KMS-11 (cell line): ENCODE measurements around the gene BRAF.
"Not testable (repeated sequence)": the region's sequence is repeated elsewhere in the genome, so short reads cannot be mapped to it uniquely, and the experiment has no call there.

Experiments used
- H2AFZ ChIP-seq: fragments of 200-600 bp; sonication (generic); 2 replicates; pipeline ENCODE4 v1.6.1; 2016; ENCODE audit warnings: antibody characterized with exemption, mixed run types, low read depth
- H3K27ac ChIP-seq: fragments of 200-600 bp; sonication (generic); 2 replicates; pipeline ENCODE4 v1.6.1; 2016; ENCODE audit warnings: mild to moderate bottlenecking, mixed run types
- H3K27me3 ChIP-seq: fragments of 200-600 bp; sonication (generic); 2 replicates; pipeline ENCODE4 v1.6.1; 2017; ENCODE audit warnings: mild to moderate bottlenecking, low read depth, mixed run types, moderate library complexity; ENCODE audit not compliant: insufficient read depth
- H3K36me3 ChIP-seq: fragments of 200-600 bp; sonication (generic); 2 replicates; pipeline ENCODE4 v1.6.1; 2017; ENCODE audit warnings: mild to moderate bottlenecking, mixed run types; ENCODE audit not compliant: insufficient read depth
- H3K4me1 ChIP-seq: fragments of 200-600 bp; sonication (generic); 2 replicates; pipeline ENCODE4 v1.6.1; 2016; ENCODE audit warnings: mild to moderate bottlenecking, low read depth, mixed run types; ENCODE audit not compliant: poor library complexity, severe bottlenecking
- H3K4me2 ChIP-seq: fragments of 200-600 bp; sonication (generic); 2 replicates; pipeline ENCODE4 v1.7.0; 2016; ENCODE audit warnings: mild to moderate bottlenecking, mixed run types
- H3K4me3 ChIP-seq: fragments of 200-600 bp; sonication (generic); IDR thresholded peaks from 2 replicates; pipeline ENCODE4 v1.6.1; 2017; ENCODE audit warnings: low read depth, low read length, mixed read lengths; ENCODE audit not compliant: insufficient read depth
- H3K79me2 ChIP-seq: fragments of 200-600 bp; sonication (generic); 2 replicates; pipeline ENCODE4 v1.6.1; 2016; ENCODE audit warnings: low read depth, mixed run types; ENCODE audit not compliant: insufficient read depth
- H3K9ac ChIP-seq: fragments of 200-600 bp; sonication (generic); 2 replicates; pipeline ENCODE4 v1.6.1; 2016; ENCODE audit warnings: mild to moderate bottlenecking, mixed run types
- H4K20me1 ChIP-seq: fragments of 200-600 bp; sonication (generic); 2 replicates; pipeline ENCODE4 v1.6.1; 2016; ENCODE audit warnings: mild to moderate bottlenecking, mixed run types; ENCODE audit not compliant: insufficient read depth
- CTCF ChIP-seq: fragments of 200-600 bp; sonication (generic); conservative IDR thresholded peaks from 2 replicates; pipeline ENCODE4 v1.6.1; 2017; ENCODE audit warnings: low read depth, mild to moderate bottlenecking, antibody characterized with exemption, low read length, moderate library complexity, mixed read lengths

Gene BRAF

GRCh38 chr7:140678081-140678815, 246.5 kb downstream of the BRAF start:
- Histone ChIP-seq H3K4me2 (no peak overlapping the region), H3K4me3 (no peak overlapping the region), H2AFZ (no peak overlapping the region), H3K9ac (no peak overlapping the region), H3K4me1 (peaks cover 22% of the 10 kb centered on the region), H3K27me3 (no peaks in the 10 kb centered on the region), H3K79me2 (no peaks in the 10 kb centered on the region), H3K27ac (no peak overlapping the region), H3K36me3 (no peaks in the 10 kb centered on the region), H4K20me1 (no peaks in the 10 kb centered on the region)
- TF ChIP-seq CTCF, result no peak

- Histone ChIP-seq H4K20me1 (no peaks in the 10 kb centered on the region), H3K4me1 (peaks cover 23% of the 10 kb centered on the region), H3K27ac (no peak overlapping the region), H3K4me3 (no peak overlapping the region), H3K27me3 (no peaks in the 10 kb centered on the region), H3K36me3 (no peaks in the 10 kb centered on the region), H2AFZ (no peak overlapping the region), H3K4me2 (no peak overlapping the region), H3K9ac (no peak overlapping the region), H3K79me2 (no peaks in the 10 kb centered on the region)
- no peak for TF ChIP-seq CTCF
Measured at GRCh38 chr7:140677496-140677895, 247.2 kb downstream of the BRAF start.

GRCh38 chr7:140676956-140677355, 247.8 kb downstream of the BRAF start:
- not testable (repeated sequence) for H3K27ac ChIP-seq
- H3K4me1 ChIP-seq, result peaks cover 28% of the 10 kb centered on the region

GRCh38 chr7:140676306-140676705, 248.4 kb downstream of the BRAF start:
- no peak for TF ChIP-seq CTCF
- no peak overlapping the region for H3K4me2 ChIP-seq
- no peak overlapping the region for H3K9ac ChIP-seq
- no peak overlapping the region for H3K4me3 ChIP-seq
- H3K27ac ChIP-seq, result no peak overlapping the region
- H4K20me1 ChIP-seq, result no peaks in the 10 kb centered on the region
- no peaks in the 10 kb centered on the region for H3K27me3 ChIP-seq
- H3K79me2 ChIP-seq, result no peaks in the 10 kb centered on the region
- no peak overlapping the region for H2AFZ ChIP-seq
- H3K4me1 ChIP-seq, result peaks cover 28% of the 10 kb centered on the region
- no peaks in the 10 kb centered on the region for H3K36me3 ChIP-seq

More at GRCh38 chr7:140676956-140677355, 247.8 kb downstream of the BRAF start:
- H4K20me1 ChIP-seq, H2AFZ ChIP-seq, H3K36me3 ChIP-seq, H3K4me2 ChIP-seq, H3K4me3 ChIP-seq, H3K9ac ChIP-seq, H3K79me2 ChIP-seq, H3K27me3 ChIP-seq: not testable (repeated sequence)

- no peak overlapping the region for H3K4me2 ChIP-seq
- H3K79me2 ChIP-seq, result no peaks in the 10 kb centered on the region
- H3K4me1 ChIP-seq, result peaks cover 28% of the 10 kb centered on the region
- no peaks in the 10 kb centered on the region for H4K20me1 ChIP-seq
- no peak overlapping the region for H2AFZ ChIP-seq
- TF ChIP-seq CTCF, result no peak
- H3K27me3 ChIP-seq, result no peaks in the 10 kb centered on the region
- H3K4me3 ChIP-seq, result no peak overlapping the region
- H3K27ac ChIP-seq, result no peak overlapping the region
- H3K36me3 ChIP-seq, result no peaks in the 10 kb centered on the region
- no peak overlapping the region for H3K9ac ChIP-seq
Measured at GRCh38 chr7:140675726-140676125, 249.0 kb downstream of the BRAF start.
